Liver (tissue), 9 donors: ENCODE results near the gene SYK. TPM values are rescaled to one million over a fixed set of nuclear protein-coding genes. Genes with fewer than 3 reads are reported as not detected.

Experiments used
- DNase-seq: peaks from one replicate; pipeline ENCODE4 v3.0.0-alpha.2; 2017; ENCODE audit warnings: low spot score
- H3K27ac ChIP-seq, 2 donors: one replicate each; pipeline ENCODE4 v1.7.0; 2013; ENCODE audit warnings: inconsistent platforms in 2 of 2, low read length in 2 of 2, control low read depth in 1 of 2, low read depth in 1 of 2, mild to moderate bottlenecking in 1 of 2
- H3K27me3 ChIP-seq, 4 donors: one replicate each; pipeline versions ENCODE4 v1.6.1 to v1.7.0; 2013; ENCODE audit warnings: low read length in 3 of 4, inconsistent platforms in 1 of 4, mild to moderate bottlenecking in 1 of 4, moderate library complexity in 1 of 4; ENCODE audit not compliant: control insufficient read depth in 4 of 4, insufficient read depth in 4 of 4
- H3K36me3 ChIP-seq, 4 donors: one replicate each; pipeline versions ENCODE4 v1.6.1 to v1.7.0; 2013; ENCODE audit warnings: low read length in 3 of 4, mild to moderate bottlenecking in 3 of 4, low read depth in 1 of 4, moderate library complexity in 1 of 4; ENCODE audit not compliant: control insufficient read depth in 4 of 4, insufficient read depth in 3 of 4
- H3K4me1 ChIP-seq, 4 donors: one replicate each; pipeline versions ENCODE4 v1.6.1 to v1.7.0; 2013; ENCODE audit warnings: low read length in 3 of 4, mild to moderate bottlenecking in 3 of 4, moderate library complexity in 1 of 4; ENCODE audit not compliant: control insufficient read depth in 4 of 4, insufficient read depth in 4 of 4
- H3K4me3 ChIP-seq, 3 donors: one replicate each; pipeline versions ENCODE4 v1.6.1 to v1.7.0; 2013; ENCODE audit warnings: low read length in 3 of 3, control low read depth in 1 of 3, low read depth in 1 of 3, mild to moderate bottlenecking in 1 of 3
- H3K9ac ChIP-seq, 2 donors: one replicate each; pipeline ENCODE4 v1.7.0; 2013; ENCODE audit warnings: low read length in 2 of 2, mild to moderate bottlenecking in 2 of 2, moderate library complexity in 2 of 2, control low read depth in 1 of 2, low read depth in 1 of 2
- H3K9me3 ChIP-seq, 4 donors: one replicate each; pipeline versions ENCODE4 v1.6.1 to v1.7.0; 2013; ENCODE audit warnings: low read length in 3 of 4; ENCODE audit not compliant: control insufficient read depth in 4 of 4
- CTCF ChIP-seq: fragments of 150-350 bp; IDR thresholded peaks from 2 replicates; pipeline ENCODE4 v1.5.1; 2017; ENCODE audit warnings: improper control_type of control experiment, low read depth, low read length; ENCODE audit not compliant: missing input control
- EGR1 ChIP-seq, 2 donors: IDR thresholded peaks; 2 replicates each; pipeline ENCODE4 v1.6.1; 2016 to 2018; ENCODE audit warnings: antibody characterized with exemption in 2 of 2, low read depth in 2 of 2
- FOXA1 ChIP-seq: IDR thresholded peaks from 2 replicates; pipeline ENCODE4 v1.6.1; 2016; ENCODE audit warnings: antibody characterized with exemption
- FOXA2 ChIP-seq: IDR thresholded peaks from 2 replicates; pipeline ENCODE4 v1.6.1; 2016; ENCODE audit warnings: antibody characterized with exemption
- GABPA ChIP-seq, 2 donors: IDR thresholded peaks in 1 of 2; conservative IDR thresholded peaks in 1 of 2; 2 replicates each; pipeline ENCODE4 v1.6.1; 2016; ENCODE audit warnings: antibody characterized with exemption in 2 of 2, mild to moderate bottlenecking in 1 of 2, moderate library complexity in 1 of 2
- HNF4A ChIP-seq, 2 donors: conservative IDR thresholded peaks; 2 replicates each; pipeline ENCODE4 v1.6.1; 2016; ENCODE audit warnings: antibody characterized with exemption in 2 of 2, mild to moderate bottlenecking in 2 of 2
- HNF4G ChIP-seq: IDR thresholded peaks from 2 replicates; pipeline ENCODE4 v1.6.1; 2016; ENCODE audit warnings: antibody characterized with exemption
- JUND ChIP-seq, 2 donors: IDR thresholded peaks; 2 replicates each; pipeline ENCODE4 v1.6.1; 2016; ENCODE audit warnings: antibody characterized with exemption in 2 of 2
- MAX ChIP-seq: IDR thresholded peaks from 2 replicates; pipeline ENCODE4 v1.6.1; 2016; ENCODE audit warnings: antibody characterized with exemption
- NR2F2 ChIP-seq: IDR thresholded peaks from 2 replicates; pipeline ENCODE4 v1.6.1; 2016; ENCODE audit warnings: antibody characterized with exemption
- RAD21 ChIP-seq, 2 donors: IDR thresholded peaks; 2 replicates each; pipeline ENCODE4 v1.6.1; 2016; ENCODE audit warnings: antibody characterized with exemption in 2 of 2, mild to moderate bottlenecking in 2 of 2
- REST ChIP-seq: IDR thresholded peaks from 2 replicates; pipeline ENCODE4 v1.6.1; 2016; ENCODE audit warnings: antibody characterized with exemption, mild to moderate bottlenecking
- RXRA ChIP-seq, 2 donors: IDR thresholded peaks; 2 replicates each; pipeline ENCODE4 v1.6.1; 2017 to 2018; ENCODE audit warnings: antibody characterized with exemption in 2 of 2, mild to moderate bottlenecking in 1 of 2
- SP1 ChIP-seq: IDR thresholded peaks from 2 replicates; pipeline ENCODE4 v1.6.1; 2018; ENCODE audit warnings: antibody characterized with exemption, mild to moderate bottlenecking
- TAF1 ChIP-seq: conservative IDR thresholded peaks from 2 replicates; pipeline ENCODE4 v1.6.1; 2016; ENCODE audit warnings: antibody characterized with exemption, mild to moderate bottlenecking
- YY1 ChIP-seq: IDR thresholded peaks from 2 replicates; pipeline ENCODE4 v1.6.1; 2016; ENCODE audit warnings: antibody characterized with exemption, mild to moderate bottlenecking
- ZBTB33 ChIP-seq: IDR thresholded peaks from 2 replicates; pipeline ENCODE4 v1.6.1; 2016; ENCODE audit warnings: antibody characterized with exemption
- WGBS: extraction: QIAGEN DNeasy Blood & Tissue Kit; methylation state at CpG from one replicate; pipeline ENCODE4 v1.1.7; 2013; 5-methylcytosine and 5-hydroxymethylcytosine counted together
- polyA plus RNA-seq, 2 donors: library from polyadenylated mRNA; stranded (reverse) in 1 of 2; unstranded in 1 of 2; fragments of 200-250 nt in 1 of 2; fragments of >200 nt in 1 of 2; fragmentation: Nextera tagmentation in 1 of 2; extraction: Ambion mirVana in 1 of 2; gene quantifications; one replicate each; pipeline versions ENCODE4 v1.2.1 to v1.2.3, GENCODE V29; 2013 to 2015
- total RNA-seq, 2 donors: library from RNA; depleted of rRNA; stranded (reverse); fragments of >200 nt; gene quantifications; one replicate each; pipeline ENCODE4 v1.2.3, GENCODE V29; 2014
- TF ChIP-seq, protein P1 (sequence below): IDR thresholded peaks from 2 replicates; pipeline ENCODE4 v1.6.1; 2016; ENCODE audit warnings: antibody characterized with exemption
- donor health status: healthy.
- donor health status: healthy.
- donor health status: healthy.
- donor health status: healthy.
- donor health status: healthy.

The SYK gene
- total and polyA plus RNA-seq, 4 donors = 2.0 to 15.4 (median 4.1) TPM

DNA sequence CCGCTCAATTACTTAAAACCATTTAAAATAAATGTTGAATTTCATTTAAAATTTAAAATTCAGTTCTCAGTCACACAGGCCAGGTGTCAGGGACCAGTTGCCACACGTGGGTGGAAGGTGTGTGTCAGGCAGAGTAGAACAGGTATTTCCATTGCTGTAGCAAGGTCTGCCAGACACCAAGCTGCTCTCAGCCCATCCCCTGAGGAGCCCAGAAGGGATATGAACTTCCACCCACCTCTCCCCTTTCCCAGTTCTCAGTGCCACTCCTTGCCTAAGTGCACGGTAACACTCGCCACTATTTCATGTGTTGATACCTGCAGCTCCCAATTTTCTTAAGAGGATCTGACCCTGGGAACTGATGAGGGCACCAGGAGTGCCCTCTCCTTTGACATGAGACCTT is 12.7 kb downstream of the SYK start:
- no peaks in the 10 kb centered on the region for H3K27me3 ChIP-seq
- TF ChIP-seq FOXA2 (no peak), EGR1 (IDR thresholded peaks at IDR 0.05; ENCODE audit: low read depth in 2 of 2) (no peak), RAD21 (IDR thresholded peaks at IDR 0.05) (no peak), CTCF (no peak), HNF4G (no peak), TAF1 (no peak), NR2F2 (no peak), HNF4A (conservative IDR thresholded peaks at IDR 0.05) (no peak)
- WGBS = 87% methylated on average over 4 of the region's 4 CpGs
- H3K4me3 ChIP-seq = no peak overlapping the region
- no peaks in the 10 kb centered on the region for H3K4me1 ChIP-seq
- no peak overlapping the region for H3K9ac ChIP-seq
- H3K27ac ChIP-seq = no peak overlapping the region
- no peak for DNase-seq
- no peaks in the 10 kb centered on the region for H3K36me3 ChIP-seq
- no peaks in the 10 kb centered on the region for H3K9me3 ChIP-seq

DNA sequence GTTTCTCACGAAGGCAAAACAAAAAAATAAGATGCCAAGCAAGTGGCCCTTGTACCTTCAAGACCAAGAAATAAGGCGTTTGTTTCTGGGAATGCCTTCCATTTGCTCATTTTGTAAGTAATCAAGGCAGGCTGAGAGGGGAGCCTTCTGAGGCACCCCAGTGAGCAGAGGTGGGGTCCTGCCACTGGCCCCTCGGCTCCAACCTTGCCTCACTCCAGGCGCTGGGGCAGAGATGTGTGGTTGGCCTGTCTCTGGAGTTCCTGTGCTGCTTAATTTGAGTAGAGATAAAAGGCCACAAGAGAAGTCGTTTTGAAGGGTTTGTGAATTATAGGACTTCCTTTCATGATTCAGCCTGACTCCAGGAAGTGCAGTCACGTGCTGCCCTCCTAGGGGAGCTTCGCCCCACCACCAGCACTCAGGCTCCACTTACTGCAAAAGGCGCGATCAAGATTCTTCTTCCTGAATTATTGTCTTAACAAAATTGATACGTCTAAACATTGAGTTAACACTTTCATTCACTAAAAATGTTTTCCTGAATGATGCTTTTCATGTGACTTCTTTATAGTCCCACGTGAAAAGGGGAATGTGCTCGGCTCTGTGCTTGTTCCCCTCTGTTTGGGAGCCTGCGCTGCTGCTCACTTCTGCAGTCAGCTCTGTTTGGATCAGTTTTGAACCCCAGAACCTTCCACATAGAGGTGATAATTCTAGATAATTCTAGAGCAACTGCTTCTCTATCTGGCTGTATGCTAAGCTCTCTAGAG is 13.7 kb downstream of the SYK start:
- H3K4me3 ChIP-seq = no peak overlapping the region
- TF ChIP-seq, protein P1, sequence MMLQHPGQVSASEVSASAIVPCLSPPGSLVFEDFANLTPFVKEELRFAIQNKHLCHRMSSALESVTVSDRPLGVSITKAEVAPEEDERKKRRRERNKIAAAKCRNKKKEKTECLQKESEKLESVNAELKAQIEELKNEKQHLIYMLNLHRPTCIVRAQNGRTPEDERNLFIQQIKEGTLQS = no peak
- no peak for TF ChIP-seq JUND (IDR thresholded peaks at IDR 0.05)
- no peak for TF ChIP-seq CTCF
- TF ChIP-seq EGR1 (IDR thresholded peaks at IDR 0.05; ENCODE audit: low read depth in 2 of 2) = no peak
- TF ChIP-seq GABPA (IDR thresholded peaks at IDR 0.05 in 1 of 2, conservative IDR thresholded peaks at IDR 0.05 in 1 of 2) = no peak
- TF ChIP-seq RXRA (IDR thresholded peaks at IDR 0.05) = no peak
- no peak for TF ChIP-seq FOXA2
- TF ChIP-seq TAF1 = no peak
- TF ChIP-seq SP1 = no peak
- no peak for TF ChIP-seq REST
- TF ChIP-seq NR2F2 = no peak
- TF ChIP-seq FOXA1 = no peak
- no peak for TF ChIP-seq ZBTB33
- no peak for TF ChIP-seq HNF4G
- TF ChIP-seq MAX = no peak
- TF ChIP-seq YY1 = no peak
- peak overlapping the region in 1 of 2 donors; percentile 18 for H3K27ac ChIP-seq
- no peaks in the 10 kb centered on the region for H3K9me3 ChIP-seq
- no peaks in the 10 kb centered on the region for H3K36me3 ChIP-seq
- H3K4me1 ChIP-seq = no peaks in the 10 kb centered on the region
- no peak overlapping the region for H3K9ac ChIP-seq
- DNase-seq = no peak
- WGBS = 53% methylated on average over 13 of the region's 13 CpGs
- H3K27me3 ChIP-seq = no peaks in the 10 kb centered on the region
